ENCODE data around the gene PRPS1.

- TF ChIP-seq CTCF (IDR thresholded peaks at IDR 0.05), result no peak
- TF ChIP-seq EP300 (IDR thresholded peaks at IDR 0.05), result no peak
These were observed 41.7 kb downstream of the PRPS1 start for GRCh38 chrX:107669885-107670628.

Data from suprapubic skin (tissue), 3 donors.